Suprapubic skin (tissue), 4 donors: ENCODE measurements around the gene ARHGAP18.

Experiments used
- EP300 ChIP-seq: sonication (generic); formaldehyde crosslinking; IDR thresholded peaks from one replicate; pipeline ENCODE4 v1.6.1; 2017; ENCODE audit warnings: antibody characterized with exemption
- POLR2AphosphoS5 ChIP-seq, 3 donors: sonication (generic); formaldehyde crosslinking; IDR thresholded peaks; one replicate each; pipeline ENCODE4 v1.6.1; 2017; ENCODE audit warnings: antibody characterized with exemption in 3 of 3
- TF ChIP-seq, protein P1 (sequence below), 2 donors: fragments of 200-600 bp in 1 of 2; fragments of 450-650 bp in 1 of 2; sonication (generic) in 1 of 2; IDR thresholded peaks; one replicate each; pipeline ENCODE4 v1.5.1; 2016 to 2019; ENCODE audit warnings: antibody characterized with exemption in 2 of 2, mild to moderate bottlenecking in 1 of 2, moderate library complexity in 1 of 2

GRCh38 chr6:129534926-129535325 is 175.1 kb downstream of the ARHGAP18 start:
- TF ChIP-seq, protein P1, sequence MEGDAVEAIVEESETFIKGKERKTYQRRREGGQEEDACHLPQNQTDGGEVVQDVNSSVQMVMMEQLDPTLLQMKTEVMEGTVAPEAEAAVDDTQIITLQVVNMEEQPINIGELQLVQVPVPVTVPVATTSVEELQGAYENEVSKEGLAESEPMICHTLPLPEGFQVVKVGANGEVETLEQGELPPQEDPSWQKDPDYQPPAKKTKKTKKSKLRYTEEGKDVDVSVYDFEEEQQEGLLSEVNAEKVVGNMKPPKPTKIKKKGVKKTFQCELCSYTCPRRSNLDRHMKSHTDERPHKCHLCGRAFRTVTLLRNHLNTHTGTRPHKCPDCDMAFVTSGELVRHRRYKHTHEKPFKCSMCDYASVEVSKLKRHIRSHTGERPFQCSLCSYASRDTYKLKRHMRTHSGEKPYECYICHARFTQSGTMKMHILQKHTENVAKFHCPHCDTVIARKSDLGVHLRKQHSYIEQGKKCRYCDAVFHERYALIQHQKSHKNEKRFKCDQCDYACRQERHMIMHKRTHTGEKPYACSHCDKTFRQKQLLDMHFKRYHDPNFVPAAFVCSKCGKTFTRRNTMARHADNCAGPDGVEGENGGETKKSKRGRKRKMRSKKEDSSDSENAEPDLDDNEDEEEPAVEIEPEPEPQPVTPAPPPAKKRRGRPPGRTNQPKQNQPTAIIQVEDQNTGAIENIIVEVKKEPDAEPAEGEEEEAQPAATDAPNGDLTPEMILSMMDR (IDR thresholded peaks at IDR 0.05): no peak
- TF ChIP-seq EP300 (no peak), POLR2AphosphoS5 (IDR thresholded peaks at IDR 0.05) (no peak)
